ENCODE results near the gene SLC37A4. TPM values are rescaled to one million over a fixed set of nuclear protein-coding genes. Genes with fewer than 3 reads are reported as not detected.

The SLC37A4 gene
- total and polyA plus RNA-seq, 2 of the 13 experiments (the other 11 are each of a cell fraction or from before 2014, with no cell fraction given), result 43.0 to 56.1 TPM

GRCh38 chr11:118997627-118998387, 32.9 kb downstream of the SLC37A4 start, which contains the start of gene CENATAC (continued):
- TF ChIP-seq, protein P1, sequence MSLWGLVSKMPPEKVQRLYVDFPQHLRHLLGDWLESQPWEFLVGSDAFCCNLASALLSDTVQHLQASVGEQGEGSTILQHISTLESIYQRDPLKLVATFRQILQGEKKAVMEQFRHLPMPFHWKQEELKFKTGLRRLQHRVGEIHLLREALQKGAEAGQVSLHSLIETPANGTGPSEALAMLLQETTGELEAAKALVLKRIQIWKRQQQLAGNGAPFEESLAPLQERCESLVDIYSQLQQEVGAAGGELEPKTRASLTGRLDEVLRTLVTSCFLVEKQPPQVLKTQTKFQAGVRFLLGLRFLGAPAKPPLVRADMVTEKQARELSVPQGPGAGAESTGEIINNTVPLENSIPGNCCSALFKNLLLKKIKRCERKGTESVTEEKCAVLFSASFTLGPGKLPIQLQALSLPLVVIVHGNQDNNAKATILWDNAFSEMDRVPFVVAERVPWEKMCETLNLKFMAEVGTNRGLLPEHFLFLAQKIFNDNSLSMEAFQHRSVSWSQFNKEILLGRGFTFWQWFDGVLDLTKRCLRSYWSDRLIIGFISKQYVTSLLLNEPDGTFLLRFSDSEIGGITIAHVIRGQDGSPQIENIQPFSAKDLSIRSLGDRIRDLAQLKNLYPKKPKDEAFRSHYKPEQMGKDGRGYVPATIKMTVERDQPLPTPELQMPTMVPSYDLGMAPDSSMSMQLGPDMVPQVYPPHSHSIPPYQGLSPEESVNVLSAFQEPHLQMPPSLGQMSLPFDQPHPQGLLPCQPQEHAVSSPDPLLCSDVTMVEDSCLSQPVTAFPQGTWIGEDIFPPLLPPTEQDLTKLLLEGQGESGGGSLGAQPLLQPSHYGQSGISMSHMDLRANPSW (CRISPR knock-in tag; IDR thresholded peaks at IDR 0.05; ENCODE audit: borderline replicate concordance), result no peak; the same call in 1 of the 2 replicates
- TF ChIP-seq HNRNPLL (IDR thresholded peaks at IDR 0.05; ENCODE audit: low read depth, low read length, poor library complexity, severe bottlenecking) (peak; percentile 68), KDM5A (IDR thresholded peaks at IDR 0.05; ENCODE audit: borderline replicate concordance, low read length) (peak; percentile 81; the same call in 1 of the 2 replicates), CEBPB (IDR thresholded peaks at IDR 0.05; ENCODE audit: borderline replicate concordance, low read depth, low read length) (no peak), LCORL (IDR thresholded peaks at IDR 0.05) (no peak), LCORL (CRISPR knock-in tag; IDR thresholded peaks at IDR 0.05) (peak; percentile 29; the same call in 1 of the 2 replicates), CERS6 (CRISPR knock-in tag; IDR thresholded peaks at IDR 0.05) (no peak), TCF7 (IDR thresholded peaks at IDR 0.05; ENCODE audit: low read depth) (no peak), ZNF556 (CRISPR knock-in tag; IDR thresholded peaks at IDR 0.05; ENCODE audit: borderline replicate concordance) (peak; percentile 37; the same call in 1 of the 2 replicates), CAMTA2 (CRISPR knock-in tag; IDR thresholded peaks at IDR 0.05; ENCODE audit: borderline replicate concordance) (0 out of 2 replicates have a peak, but pooled peaks have one; percentile 23), FOSL1 (CRISPR knock-in tag; IDR thresholded peaks at IDR 0.05; ENCODE audit: borderline replicate concordance) (no peak), MED8 (CRISPR knock-in tag; IDR thresholded peaks at IDR 0.05; ENCODE audit: insufficient replicate concordance) (no peak), ZNF749 (CRISPR knock-in tag; IDR thresholded peaks at IDR 0.05; ENCODE audit: borderline replicate concordance) (peak; percentile 55; the same call in 1 of the 2 replicates), ZNF616 (CRISPR knock-in tag; IDR thresholded peaks at IDR 0.05; ENCODE audit: low read depth) (no peak; the same call in 1 of the 2 replicates), ZNF10 (CRISPR knock-in tag; IDR thresholded peaks at IDR 0.05; ENCODE audit: borderline replicate concordance, low read depth) (no peak), THYN1 (CRISPR knock-in tag; IDR thresholded peaks at IDR 0.05; ENCODE audit: borderline replicate concordance, low read depth) (no peak), NFIB (CRISPR knock-in tag; IDR thresholded peaks at IDR 0.05; ENCODE audit: borderline replicate concordance) (no peak), NBN (conservative IDR thresholded peaks at IDR 0.05) (no peak), RAD51 (IDR thresholded peaks at IDR 0.05; ENCODE audit: borderline replicate concordance) (no peak), SUZ12 (IDR thresholded peaks at IDR 0.05; ENCODE audit: low read depth, low read length) (no peak), ZNF101 (CRISPR knock-in tag; IDR thresholded peaks at IDR 0.05; ENCODE audit: borderline replicate concordance, low read depth) (no peak), ZNF850 (CRISPR knock-in tag; conservative IDR thresholded peaks at IDR 0.05) (0 out of 2 replicates have a peak, but pooled peaks have one; percentile 45), YY1 (IDR thresholded peaks at IDR 0.05; ENCODE audit: insufficient read depth, insufficient replicate concordance, low read depth, low read length) (peak; percentile 80), ZBTB44 (CRISPR knock-in tag; IDR thresholded peaks at IDR 0.05) (no peak), ZNF205 (CRISPR knock-in tag; IDR thresholded peaks at IDR 0.05) (peak; percentile 15; the same call in 1 of the 2 replicates)

Measured in HepG2 (cell line).